Body of pancreas (tissue), 4 donors: ENCODE measurements around the gene FAM13A. TPM values are rescaled to one million over a fixed set of nuclear protein-coding genes. Genes with fewer than 3 reads are reported as not detected.

Experiments
- ATAC-seq: fragments of 150-250 bp; one replicate; pipeline ENCODE4 v1.9.1; 2016
- DNase-seq, 4 donors: peaks; one replicate each; pipeline ENCODE4 v3.0.0-alpha.2; 2019
- H3K27ac ChIP-seq, 4 donors: fragments of 200-600 bp; sonication (generic); 1 replicate in 3 of 4; 2 replicates in 1 of 4; pipeline versions ENCODE4 v1.5.1 to v1.6.1; 2016 to 2019; ENCODE audit warnings: mild to moderate bottlenecking in 1 of 4, mixed read lengths in 1 of 4, moderate library complexity in 1 of 4
- H3K27me3 ChIP-seq, 2 donors: fragments of 200-600 bp; sonication (generic); one replicate each; pipeline ENCODE4 v1.6.0; 2016; ENCODE audit warnings: mild to moderate bottlenecking in 1 of 2
- H3K36me3 ChIP-seq, 2 donors: fragments of 200-600 bp; sonication (generic); replicated peaks in 1 of 2; 2 replicates each; pipeline ENCODE4 v1.5.1; 2016; ENCODE audit warnings: low read depth in 2 of 2; ENCODE audit not compliant: insufficient read depth in 1 of 2
- H3K4me1 ChIP-seq: fragments of 200-600 bp; sonication (generic); one replicate; pipeline ENCODE4 v1.6.0; 2016
- H3K4me3 ChIP-seq, 2 donors: fragments of 200-600 bp; sonication (generic); 1 replicate in 1 of 2; 2 replicates in 1 of 2; pipeline ENCODE4 v1.5.1; 2016 to 2019
- H3K9me3 ChIP-seq, 3 donors: fragments of 200-600 bp; sonication (generic); 1 replicate in 2 of 3; 2 replicates in 1 of 3; pipeline ENCODE4 v1.5.1; 2016
- CTCF ChIP-seq, 7 experiments: fragments of 450-650 bp in 4 of 7; fragments of 200-600 bp in 3 of 7; sonication (generic) in 3 of 7; IDR thresholded peaks; one replicate each; pipeline ENCODE4 v1.5.1; 2016 to 2019; ENCODE audit warnings: antibody characterized with exemption in 7 of 7
- POLR2A ChIP-seq, 3 donors: fragments of 450-650 bp; IDR thresholded peaks; one replicate each; pipeline ENCODE4 v1.6.1; 2016; ENCODE audit warnings: antibody characterized with exemption in 3 of 3, mild to moderate bottlenecking in 2 of 3
- WGBS, 2 donors: methylation state at CpG; one replicate each; pipeline ENCODE4 v1.1.5; 2017; 5-methylcytosine and 5-hydroxymethylcytosine counted together
- intact Hi-C: fragments of 100-400 bp; cut with DNase I; formaldehyde crosslinking; loops from one replicate; pipeline ENCODE4 v1.15.1; 2023
- total RNA-seq, 2 donors: library from RNA; depleted of rRNA; stranded (reverse); fragments of >200 nt; gene quantifications; one replicate each; pipeline ENCODE4 v1.1.0, GENCODE V29; 2016

FAM13A gene
- total RNA-seq, 2 donors from 2014 or later, result 59.1 to 64.3 TPM

- H3K9me3 ChIP-seq, result no peaks in the 10 kb centered on the region
- no peaks in the 10 kb centered on the region for H3K36me3 ChIP-seq
- no peaks in the 10 kb centered on the region for H3K27me3 ChIP-seq
- DNase-seq (no peak), ATAC-seq (no peak)
- intact Hi-C loops, result no loop called here
- TF ChIP-seq CTCF (IDR thresholded peaks at IDR 0.05), result no peak
- no peak for TF ChIP-seq POLR2A (IDR thresholded peaks at IDR 0.05)
- no peak overlapping the region for H3K27ac ChIP-seq
- H3K4me1 ChIP-seq, result no peaks in the 10 kb centered on the region
- WGBS, 2 donors, result 100% methylated on average over 1 of the region's 1 CpG
- no peak overlapping the region for H3K4me3 ChIP-seq
Measured at GRCh38 chr4:89099471-89099870, 42.5 kb upstream of the FAM13A start.

- no peaks in the 10 kb centered on the region for H3K4me1 ChIP-seq
- no peak overlapping the region for H3K4me3 ChIP-seq
- WGBS, 2 donors, result 77 to 87% methylated on average over 2 of the region's 2 CpGs
- intact Hi-C loops, result no loop called here
- ATAC-seq (no peak), DNase-seq (no peak)
- no peak overlapping the region for H3K27ac ChIP-seq
- no peaks in the 10 kb centered on the region for H3K9me3 ChIP-seq
- H3K36me3 ChIP-seq, result no peaks in the 10 kb centered on the region
- H3K27me3 ChIP-seq, result no peaks in the 10 kb centered on the region
- no peak for TF ChIP-seq CTCF (IDR thresholded peaks at IDR 0.05)
- no peak for TF ChIP-seq POLR2A (IDR thresholded peaks at IDR 0.05)
Measured at GRCh38 chr4:89099034-89099433, 42.0 kb upstream of the FAM13A start.

- Histone ChIP-seq H3K27ac (no peak overlapping the region), H3K4me1 (peaks cover 12% of the 10 kb centered on the region), H3K27me3 (no peaks in the 10 kb centered on the region), H3K36me3 (no peaks in the 10 kb centered on the region), H3K4me3 (no peak overlapping the region), H3K9me3 (no peaks in the 10 kb centered on the region)
- TF ChIP-seq CTCF (IDR thresholded peaks at IDR 0.05) (no peak), POLR2A (IDR thresholded peaks at IDR 0.05) (no peak)
- WGBS, 2 donors, result 89 to 91% methylated on average over 1 of the region's 1 CpG
- ATAC-seq, result no peak
- no peak for DNase-seq
- intact Hi-C loops, result no loop called here
Measured at GRCh38 chr4:89078300-89078699, 21.3 kb upstream of the FAM13A start.

GRCh38 chr4:89077761-89078160 lies 20.8 kb upstream of the FAM13A start:
- TF ChIP-seq POLR2A (IDR thresholded peaks at IDR 0.05) (no peak), CTCF (IDR thresholded peaks at IDR 0.05) (no peak)
- Histone ChIP-seq H3K27ac (no peak overlapping the region), H3K36me3 (no peaks in the 10 kb centered on the region), H3K27me3 (no peaks in the 10 kb centered on the region), H3K4me1 (peaks cover 17% of the 10 kb centered on the region), H3K4me3 (no peak overlapping the region), H3K9me3 (no peaks in the 10 kb centered on the region)
- ATAC-seq, result no peak
- intact Hi-C loops, result no loop called here
- no peak for DNase-seq

GRCh38 chr4:89072921-89073320 lies 15.9 kb upstream of the FAM13A start:
- peaks cover 20% of the 10 kb centered on the region for H3K4me1 ChIP-seq
- WGBS, 2 donors, result 42 to 64% methylated on average over 1 of the region's 1 CpG
- ATAC-seq (no peak), DNase-seq (peak; percentile 31 to 61 (median 52))
- H3K27me3 ChIP-seq, result no peaks in the 10 kb centered on the region
- H3K27ac ChIP-seq, result peak overlapping the region in 2 of 4 donors; percentile 4 to 23
- H3K4me3 ChIP-seq, result no peak overlapping the region
- TF ChIP-seq POLR2A (IDR thresholded peaks at IDR 0.05), result no peak
- TF ChIP-seq CTCF (IDR thresholded peaks at IDR 0.05), result no peak
- no peaks in the 10 kb centered on the region for H3K36me3 ChIP-seq
- H3K9me3 ChIP-seq, result no peaks in the 10 kb centered on the region
- intact Hi-C loops, result no loop called here
